Thyroid gland (tissue), 4 donors: Measurements from ENCODE around the gene ITPR2. TPM values are rescaled to one million over a fixed set of nuclear protein-coding genes. Genes with fewer than 3 reads are reported as not detected.

Experiments
- DNase-seq, 2 donors: peaks; one replicate each; pipeline ENCODE4 v3.0.0-alpha.2; 2019
- H3K27ac ChIP-seq, 3 donors: fragments of 200-600 bp; sonication (generic); 1 replicate in 2 of 3; 2 replicates in 1 of 3; pipeline ENCODE4 v1.5.1; 2016 to 2019; ENCODE audit warnings: mild to moderate bottlenecking in 1 of 3, moderate library complexity in 1 of 3
- H3K27me3 ChIP-seq: fragments of 200-600 bp; sonication (generic); one replicate; pipeline ENCODE4 v1.5.1; 2019
- H3K36me3 ChIP-seq, 2 donors: fragments of 200-600 bp; sonication (generic); one replicate each; pipeline ENCODE4 v1.5.1; 2016 to 2019
- H3K4me1 ChIP-seq, 2 donors: fragments of 200-600 bp; sonication (generic); one replicate each; pipeline ENCODE4 v1.5.1; 2017 to 2019
- H3K4me3 ChIP-seq, 3 donors: fragments of 200-600 bp; sonication (generic); replicated peaks in 1 of 3; 1 replicate in 2 of 3; 2 replicates in 1 of 3; pipeline ENCODE4 v1.5.1; 2016; ENCODE audit warnings: mild to moderate bottlenecking in 1 of 3
- H3K9me3 ChIP-seq: fragments of 200-600 bp; sonication (generic); one replicate; pipeline ENCODE4 v1.5.1; 2017
- POLR2A ChIP-seq, 2 donors: fragments of 450-650 bp; IDR thresholded peaks; one replicate each; pipeline ENCODE4 v1.6.1; 2017; ENCODE audit warnings: antibody characterized with exemption in 2 of 2, mild to moderate bottlenecking in 2 of 2, moderate library complexity in 1 of 2
- WGBS, 2 donors: methylation state at CpG; one replicate each; pipeline ENCODE4 v1.1.5; 2017; 5-methylcytosine and 5-hydroxymethylcytosine counted together
- intact Hi-C: fragments of 100-400 bp; cut with DNase I; formaldehyde crosslinking; loops from one replicate; pipeline ENCODE4 v1.15.1; 2023
- total RNA-seq, 4 donors: library from RNA; depleted of rRNA; stranded (reverse); fragments of >200 nt; gene quantifications; one replicate each; pipeline ENCODE4 v1.2.3, GENCODE V29; 2016
- TF ChIP-seq, protein P1 (sequence below), 6 experiments: fragments of 200-600 bp in 3 of 6; fragments of 450-650 bp in 3 of 6; sonication (generic) in 3 of 6; IDR thresholded peaks; one replicate each; pipeline ENCODE4 v1.5.1; 2016 to 2019; ENCODE audit warnings: antibody characterized with exemption in 6 of 6, mild to moderate bottlenecking in 2 of 6, inconsistent platforms in 1 of 6, moderate library complexity in 1 of 6

ITPR2 gene
- total RNA-seq, 4 donors from 2014 or later: 24.4 to 39.7 (median 33.7) TPM

DNA sequence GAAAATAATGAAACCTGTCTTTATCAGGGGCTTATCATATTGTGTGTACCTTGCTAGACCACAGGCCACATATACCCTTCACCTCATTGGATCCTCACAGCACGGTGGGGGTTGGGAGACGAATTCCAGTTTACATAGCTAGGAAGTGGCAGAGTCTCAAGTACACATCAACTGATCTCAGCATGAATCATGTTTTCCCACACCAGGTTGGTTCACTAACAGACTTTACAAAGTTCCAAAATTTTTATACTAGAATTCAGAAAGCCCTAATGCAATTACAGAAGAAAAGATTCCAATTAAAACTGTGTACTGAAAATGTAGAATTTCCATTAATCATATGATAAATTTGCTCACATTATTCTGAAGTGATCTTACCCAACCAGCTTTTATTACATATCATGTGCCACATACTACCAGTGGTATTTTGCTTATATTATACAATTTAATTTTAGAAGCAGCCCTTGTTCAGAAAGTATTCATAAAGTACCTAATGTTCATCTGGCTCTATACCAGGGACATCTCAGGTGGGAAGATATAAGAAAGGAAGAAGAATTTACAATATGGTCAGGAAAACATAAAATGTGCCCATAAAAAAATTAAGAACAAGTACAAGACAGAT is 196.2 kb downstream of the ITPR2 start:
- no peak for TF ChIP-seq POLR2A (IDR thresholded peaks at IDR 0.05)
- TF ChIP-seq, protein P1, sequence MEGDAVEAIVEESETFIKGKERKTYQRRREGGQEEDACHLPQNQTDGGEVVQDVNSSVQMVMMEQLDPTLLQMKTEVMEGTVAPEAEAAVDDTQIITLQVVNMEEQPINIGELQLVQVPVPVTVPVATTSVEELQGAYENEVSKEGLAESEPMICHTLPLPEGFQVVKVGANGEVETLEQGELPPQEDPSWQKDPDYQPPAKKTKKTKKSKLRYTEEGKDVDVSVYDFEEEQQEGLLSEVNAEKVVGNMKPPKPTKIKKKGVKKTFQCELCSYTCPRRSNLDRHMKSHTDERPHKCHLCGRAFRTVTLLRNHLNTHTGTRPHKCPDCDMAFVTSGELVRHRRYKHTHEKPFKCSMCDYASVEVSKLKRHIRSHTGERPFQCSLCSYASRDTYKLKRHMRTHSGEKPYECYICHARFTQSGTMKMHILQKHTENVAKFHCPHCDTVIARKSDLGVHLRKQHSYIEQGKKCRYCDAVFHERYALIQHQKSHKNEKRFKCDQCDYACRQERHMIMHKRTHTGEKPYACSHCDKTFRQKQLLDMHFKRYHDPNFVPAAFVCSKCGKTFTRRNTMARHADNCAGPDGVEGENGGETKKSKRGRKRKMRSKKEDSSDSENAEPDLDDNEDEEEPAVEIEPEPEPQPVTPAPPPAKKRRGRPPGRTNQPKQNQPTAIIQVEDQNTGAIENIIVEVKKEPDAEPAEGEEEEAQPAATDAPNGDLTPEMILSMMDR (IDR thresholded peaks at IDR 0.05): no peak
- no peak overlapping the region for H3K27ac ChIP-seq
- no peaks in the 10 kb centered on the region for H3K4me1 ChIP-seq
- H3K36me3 ChIP-seq: no peaks in the 10 kb centered on the region
- no peaks in the 10 kb centered on the region for H3K27me3 ChIP-seq
- intact Hi-C loops: no loop called here
- no peak for DNase-seq
- no peaks in the 10 kb centered on the region for H3K9me3 ChIP-seq
- WGBS, 2 donors: 77 to 79% methylated on average over 2 of the region's 2 CpGs
- no peak overlapping the region for H3K4me3 ChIP-seq

DNA sequence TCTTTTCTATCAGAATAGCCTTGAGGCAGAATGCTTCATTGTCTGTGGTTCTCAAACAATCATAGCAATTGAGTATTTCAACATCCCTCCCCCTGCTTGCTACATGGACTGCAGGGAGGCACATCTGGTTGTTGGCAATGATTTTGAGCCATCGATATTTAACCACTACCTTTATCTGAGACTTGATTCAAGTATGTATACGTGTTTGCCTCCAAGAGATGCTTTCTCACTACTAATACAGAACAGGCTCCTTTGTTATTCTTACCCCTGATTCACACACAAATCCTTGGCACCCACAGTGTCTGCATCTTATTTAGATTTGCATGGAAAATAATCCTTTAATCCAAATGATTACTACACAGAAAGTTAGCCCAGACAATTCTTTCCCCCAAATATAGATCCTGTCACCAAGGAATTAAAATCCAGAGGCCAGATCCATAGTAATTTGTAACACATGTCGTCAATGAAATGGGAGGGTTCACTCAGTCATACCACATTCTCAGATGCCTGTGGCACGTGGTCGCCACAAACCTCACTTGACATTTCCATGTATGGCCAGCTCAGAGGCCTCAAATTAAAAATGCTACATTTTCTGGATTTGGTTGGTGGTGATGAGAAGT is 199.3 kb downstream of the ITPR2 start:
- Histone ChIP-seq H3K27me3 (no peaks in the 10 kb centered on the region), H3K27ac (no peak overlapping the region), H3K36me3 (no peaks in the 10 kb centered on the region), H3K4me3 (no peak overlapping the region), H3K4me1 (peaks cover 0 to 5% of the 10 kb centered on the region in 2 donors), H3K9me3 (no peaks in the 10 kb centered on the region)
- DNase-seq: no peak
- intact Hi-C loops: no loop called here
- 87 to 88% methylated on average over 5 of the region's 5 CpGs for WGBS, 2 donors
- TF ChIP-seq, protein P1 (IDR thresholded peaks at IDR 0.05): no peak
- TF ChIP-seq POLR2A (IDR thresholded peaks at IDR 0.05): no peak

DNA sequence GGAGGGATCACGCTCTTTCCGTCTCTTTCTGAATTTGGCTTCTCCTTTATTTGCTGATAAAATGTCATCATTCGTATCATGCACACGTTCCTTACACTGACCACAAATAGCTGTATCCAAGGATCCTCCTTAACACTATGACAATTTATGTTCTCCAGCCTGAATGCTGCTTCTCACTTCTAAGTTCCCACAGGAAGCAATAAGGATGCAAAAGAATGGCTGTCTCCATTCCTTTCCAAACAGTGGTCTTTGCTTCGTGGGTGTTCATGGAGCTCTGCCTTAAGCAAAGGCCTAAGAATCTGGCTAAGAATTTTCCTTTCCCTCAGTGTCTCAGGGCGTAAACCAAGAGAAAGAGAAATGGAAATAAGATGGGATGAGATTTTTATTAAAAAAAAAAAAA is 200.2 kb downstream of the ITPR2 start:
- H3K4me1 ChIP-seq: peaks cover 0 to 5% of the 10 kb centered on the region in 2 donors
- H3K36me3 ChIP-seq: no peaks in the 10 kb centered on the region
- H3K9me3 ChIP-seq: no peaks in the 10 kb centered on the region
- intact Hi-C loops: no loop called here
- WGBS, 2 donors: 92 to 95% methylated on average over 6 of the region's 6 CpGs
- TF ChIP-seq, protein P1 (IDR thresholded peaks at IDR 0.05): no peak
- no peak for TF ChIP-seq POLR2A (IDR thresholded peaks at IDR 0.05)
- no peaks in the 10 kb centered on the region for H3K27me3 ChIP-seq
- DNase-seq: no peak
- no peak overlapping the region for H3K27ac ChIP-seq
- no peak overlapping the region for H3K4me3 ChIP-seq

DNA sequence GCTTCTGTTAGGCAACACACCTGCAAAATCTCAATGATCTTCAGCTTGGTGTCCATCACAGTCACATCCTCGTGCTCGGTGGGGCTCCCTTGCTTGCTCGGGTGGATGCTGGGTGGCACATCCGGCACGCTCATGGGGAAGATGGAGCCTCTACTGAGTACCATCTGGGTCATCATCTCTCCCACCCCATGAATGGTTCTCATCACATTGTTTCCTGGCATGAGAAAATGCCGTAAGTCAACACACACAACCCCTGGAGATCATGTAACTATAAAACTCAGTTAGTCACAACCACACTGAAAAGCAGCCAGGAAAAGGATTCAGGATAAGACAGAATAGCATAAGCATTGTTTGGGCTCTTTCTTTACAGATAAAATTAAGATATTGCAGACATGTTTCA is 201.1 kb downstream of the ITPR2 start:
- H3K27ac ChIP-seq: no peak overlapping the region
- intact Hi-C loops: no loop called here

More for the DNA sequence above, 201.1 kb downstream of the ITPR2 start:
- no peaks in the 10 kb centered on the region for H3K9me3 ChIP-seq
- WGBS, 2 donors: 80 to 88% methylated on average over 6 of the region's 6 CpGs
- no peaks in the 10 kb centered on the region for H3K27me3 ChIP-seq
- TF ChIP-seq, protein P1 (IDR thresholded peaks at IDR 0.05): no peak
- TF ChIP-seq POLR2A (IDR thresholded peaks at IDR 0.05): no peak
- H3K36me3 ChIP-seq: no peaks in the 10 kb centered on the region
- H3K4me3 ChIP-seq: no peak overlapping the region
- no peak for DNase-seq
- peaks cover 0 to 5% of the 10 kb centered on the region in 2 donors for H3K4me1 ChIP-seq
